ENCODE results near the gene XYLT2. TPM values are rescaled to one million over a fixed set of nuclear protein-coding genes. Genes with fewer than 3 reads are reported as not detected.
A peak's percentile ranks its signal among the peaks of the same experiment; 100 is the strongest.

XYLT2 gene
- total and polyA plus RNA-seq, 2 of the 13 experiments (the other 11 are each of a cell fraction or from before 2014, with no cell fraction given), result 17.0 to 22.1 TPM

DNA sequence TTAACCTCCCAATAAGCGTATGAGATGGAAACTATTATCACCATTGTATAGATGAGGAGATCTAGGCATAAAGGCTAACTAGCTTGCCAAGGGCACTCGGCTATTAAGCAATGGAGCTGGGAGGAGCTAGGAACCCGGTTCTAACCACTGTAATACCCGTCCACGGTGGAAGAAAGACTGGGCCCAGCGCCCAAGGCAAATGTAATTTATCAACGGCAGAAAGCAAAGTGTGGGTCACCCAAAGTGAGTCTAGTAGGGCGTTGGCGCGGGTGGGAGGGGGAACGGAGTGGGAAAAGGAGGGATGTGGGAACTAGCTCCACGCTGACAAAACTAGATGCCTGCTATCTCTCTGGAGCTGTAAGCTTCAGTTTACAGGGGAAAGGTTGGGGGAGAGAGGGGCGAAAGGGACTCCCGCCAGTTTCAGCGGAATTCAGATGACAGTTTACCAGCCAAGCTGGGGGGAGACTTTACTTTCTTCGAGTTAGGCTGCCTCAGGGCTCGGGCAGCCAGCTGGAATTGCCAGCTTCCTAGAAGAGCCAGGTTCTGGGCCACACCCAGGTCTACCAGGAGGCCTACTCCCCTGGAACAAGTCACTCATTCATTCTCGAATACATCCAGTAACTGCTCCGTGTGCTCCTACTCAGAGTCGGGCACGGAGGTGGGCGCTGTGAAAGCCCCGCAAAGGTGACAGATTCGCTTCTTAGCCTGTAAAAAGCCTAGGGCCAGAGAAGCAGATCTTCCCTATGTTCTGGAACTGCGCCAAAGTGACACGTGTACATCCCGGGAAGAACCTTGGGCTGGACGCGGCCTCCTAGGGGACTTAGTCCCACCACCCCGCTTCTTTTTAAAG, 50.6 kb downstream of the XYLT2 start (continued):
- TF ChIP-seq, protein P1, sequence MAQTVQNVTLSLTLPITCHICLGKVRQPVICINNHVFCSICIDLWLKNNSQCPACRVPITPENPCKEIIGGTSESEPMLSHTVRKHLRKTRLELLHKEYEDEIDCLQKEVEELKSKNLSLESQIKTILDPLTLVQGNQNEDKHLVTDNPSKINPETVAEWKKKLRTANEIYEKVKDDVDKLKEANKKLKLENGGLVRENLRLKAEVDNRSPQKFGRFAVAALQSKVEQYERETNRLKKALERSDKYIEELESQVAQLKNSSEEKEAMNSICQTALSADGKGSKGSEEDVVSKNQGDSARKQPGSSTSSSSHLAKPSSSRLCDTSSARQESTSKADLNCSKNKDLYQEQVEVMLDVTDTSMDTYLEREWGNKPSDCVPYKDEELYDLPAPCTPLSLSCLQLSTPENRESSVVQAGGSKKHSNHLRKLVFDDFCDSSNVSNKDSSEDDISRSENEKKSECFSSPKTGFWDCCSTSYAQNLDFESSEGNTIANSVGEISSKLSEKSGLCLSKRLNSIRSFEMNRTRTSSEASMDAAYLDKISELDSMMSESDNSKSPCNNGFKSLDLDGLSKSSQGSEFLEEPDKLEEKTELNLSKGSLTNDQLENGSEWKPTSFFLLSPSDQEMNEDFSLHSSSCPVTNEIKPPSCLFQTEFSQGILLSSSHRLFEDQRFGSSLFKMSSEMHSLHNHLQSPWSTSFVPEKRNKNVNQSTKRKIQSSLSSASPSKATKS (CRISPR knock-in tag; IDR thresholded peaks at IDR 0.05), result peak; percentile 18; the same call in 1 of the 2 replicates
- TF ChIP-seq, protein P2, sequence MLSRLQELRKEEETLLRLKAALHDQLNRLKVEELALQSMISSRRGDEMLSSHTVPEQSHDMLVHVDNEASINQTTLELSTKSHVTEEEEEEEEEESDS (CRISPR knock-in tag; IDR thresholded peaks at IDR 0.05; ENCODE audit: borderline replicate concordance), result no peak
- 0 out of 2 replicates have a peak, but pooled peaks have one; percentile 18 for TF ChIP-seq MTF2 (CRISPR knock-in tag; IDR thresholded peaks at IDR 0.05; ENCODE audit: borderline replicate concordance)
- TF ChIP-seq SPEN (CRISPR knock-in tag; IDR thresholded peaks at IDR 0.05; ENCODE audit: low read depth), result peak; percentile 41; the same call in 1 of the 2 replicates
- TF ChIP-seq, protein P3, sequence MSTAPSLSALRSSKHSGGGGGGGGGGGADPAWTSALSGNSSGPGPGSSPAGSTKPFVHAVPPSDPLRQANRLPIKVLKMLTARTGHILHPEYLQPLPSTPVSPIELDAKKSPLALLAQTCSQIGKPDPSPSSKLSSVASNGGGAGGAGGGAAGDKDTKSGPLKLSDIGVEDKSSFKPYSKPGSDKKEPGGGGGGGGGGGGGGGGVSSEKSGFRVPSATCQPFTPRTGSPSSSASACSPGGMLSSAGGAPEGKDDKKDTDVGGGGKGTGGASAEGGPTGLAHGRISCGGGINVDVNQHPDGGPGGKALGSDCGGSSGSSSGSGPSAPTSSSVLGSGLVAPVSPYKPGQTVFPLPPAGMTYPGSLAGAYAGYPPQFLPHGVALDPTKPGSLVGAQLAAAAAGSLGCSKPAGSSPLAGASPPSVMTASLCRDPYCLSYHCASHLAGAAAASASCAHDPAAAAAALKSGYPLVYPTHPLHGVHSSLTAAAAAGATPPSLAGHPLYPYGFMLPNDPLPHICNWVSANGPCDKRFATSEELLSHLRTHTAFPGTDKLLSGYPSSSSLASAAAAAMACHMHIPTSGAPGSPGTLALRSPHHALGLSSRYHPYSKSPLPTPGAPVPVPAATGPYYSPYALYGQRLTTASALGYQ (CRISPR knock-in tag; IDR thresholded peaks at IDR 0.05), result no peak
- no peak for TF ChIP-seq BCL6 (CRISPR knock-in tag; IDR thresholded peaks at IDR 0.05)
- TF ChIP-seq KLF11 (CRISPR knock-in tag; IDR thresholded peaks at IDR 0.05), result 0 out of 2 replicates have a peak, but pooled peaks have one; percentile 12
- peak; percentile 84 for TF ChIP-seq HBP1 (CRISPR knock-in tag; IDR thresholded peaks at IDR 0.05; ENCODE audit: low read depth)
- TF ChIP-seq ZNF879 (CRISPR knock-in tag; IDR thresholded peaks at IDR 0.05), result 0 out of 2 replicates have a peak, but pooled peaks have one; percentile 2
- TF ChIP-seq ZNF777 (CRISPR knock-in tag; IDR thresholded peaks at IDR 0.05), result 0 out of 2 replicates have a peak, but pooled peaks have one; percentile 24
- TF ChIP-seq DNMT3B (CRISPR knock-in tag; conservative IDR thresholded peaks at IDR 0.05), result peak; percentile 86; the same call in 1 of the 2 replicates
- TF ChIP-seq ZC3H13 (CRISPR knock-in tag; IDR thresholded peaks at IDR 0.05), result no peak
- no peak for TF ChIP-seq HMGXB3 (CRISPR knock-in tag; IDR thresholded peaks at IDR 0.05; ENCODE audit: borderline replicate concordance)
- TF ChIP-seq ISL2 (CRISPR knock-in tag; IDR thresholded peaks at IDR 0.05), result no peak
- no peak for TF ChIP-seq ZNF343 (CRISPR knock-in tag; IDR thresholded peaks at IDR 0.05)
- TF ChIP-seq SMARCC2 (IDR thresholded peaks at IDR 0.05), result no peak
- TF ChIP-seq HOXA9 (CRISPR knock-in tag; IDR thresholded peaks at IDR 0.05; ENCODE audit: borderline replicate concordance), result no peak
- TF ChIP-seq ZNF703 (CRISPR knock-in tag; IDR thresholded peaks at IDR 0.05; ENCODE audit: borderline replicate concordance), result 0 out of 2 replicates have a peak, but pooled peaks have one; percentile 49
- TF ChIP-seq ZNF333 (CRISPR knock-in tag; IDR thresholded peaks at IDR 0.05; ENCODE audit: borderline replicate concordance), result no peak

All from HepG2 (cell line).